Measurements from ENCODE around the gene NR0B2. TPM values are rescaled to one million over a fixed set of nuclear protein-coding genes. Genes with fewer than 3 reads are reported as not detected.

The NR0B2 gene
- total and polyA plus RNA-seq, 2 of the 13 experiments (the other 11 are each of a cell fraction or from before 2014, with no cell fraction given), result 72.5 to 133 TPM

GRCh38 chr1:26938004-26938658, 24.4 kb upstream of the NR0B2 start (continued):
- TF ChIP-seq CBX2 (IDR thresholded peaks at IDR 0.05; ENCODE audit: low read depth, low read length), result no peak
- TF ChIP-seq CBX2 (CRISPR knock-in tag; IDR thresholded peaks at IDR 0.05; ENCODE audit: low read depth), result no peak
- TF ChIP-seq SOX13 (IDR thresholded peaks at IDR 0.05), result peak; percentile 90
- TF ChIP-seq SOX13 (CRISPR knock-in tag; conservative IDR thresholded peaks at IDR 0.05 in 1 of 2, IDR thresholded peaks at IDR 0.05 in 1 of 2), result peak in 1 of 2 experiments; percentile 94; a peak in 2 of 4 replicates
- peak in 1 of 2 experiments; percentile 49; a peak in 2 of 4 replicates for TF ChIP-seq ATF4 (CRISPR knock-in tag; IDR thresholded peaks at IDR 0.05)
- TF ChIP-seq PAF1 (CRISPR knock-in tag; IDR thresholded peaks at IDR 0.05), result no peak
- peak; percentile 97 for TF ChIP-seq ZBTB34 (CRISPR knock-in tag; IDR thresholded peaks at IDR 0.05)
- 0 out of 2 replicates have a peak, but pooled peaks have one; percentile 36 for TF ChIP-seq ZNF263 (CRISPR knock-in tag; IDR thresholded peaks at IDR 0.05)
- no peak for TF ChIP-seq HES4 (CRISPR knock-in tag; IDR thresholded peaks at IDR 0.05; ENCODE audit: borderline replicate concordance)
- peak; percentile 69 for TF ChIP-seq ZFP91 (CRISPR knock-in tag; IDR thresholded peaks at IDR 0.05; ENCODE audit: borderline replicate concordance)
- no peak for TF ChIP-seq PRMT3 (CRISPR knock-in tag; IDR thresholded peaks at IDR 0.05; ENCODE audit: borderline replicate concordance, low read depth)
- 0 out of 2 replicates have a peak, but pooled peaks have one; percentile 59 for TF ChIP-seq ZSCAN30 (CRISPR knock-in tag; IDR thresholded peaks at IDR 0.05)
- TF ChIP-seq ZNF232 (CRISPR knock-in tag; IDR thresholded peaks at IDR 0.05; ENCODE audit: borderline replicate concordance), result no peak; the same call in 1 of the 2 replicates
- peak; percentile 91 for TF ChIP-seq BCL6 (CRISPR knock-in tag; IDR thresholded peaks at IDR 0.05)
- no peak for TF ChIP-seq ZFP36L2 (CRISPR knock-in tag; IDR thresholded peaks at IDR 0.05)
- peak; percentile 92; the same call in 1 of the 2 replicates for TF ChIP-seq ZBTB4 (CRISPR knock-in tag; IDR thresholded peaks at IDR 0.05; ENCODE audit: borderline replicate concordance)
- TF ChIP-seq ZNF7 (CRISPR knock-in tag; IDR thresholded peaks at IDR 0.05), result no peak
- peak; percentile 97 for TF ChIP-seq HNF4A (CRISPR knock-in tag; IDR thresholded peaks at IDR 0.05)
- peak; percentile 54; the same call in 1 of the 2 replicates for TF ChIP-seq CBX5 (CRISPR knock-in tag; IDR thresholded peaks at IDR 0.05; ENCODE audit: borderline replicate concordance)
- TF ChIP-seq ZNF432 (CRISPR knock-in tag; IDR thresholded peaks at IDR 0.05; ENCODE audit: borderline replicate concordance), result no peak
- TF ChIP-seq ZBTB44 (CRISPR knock-in tag; IDR thresholded peaks at IDR 0.05), result no peak

Data from HepG2 (cell line).